ENCODE data around the gene CLIP4.

The CLIP4 gene

DNA sequence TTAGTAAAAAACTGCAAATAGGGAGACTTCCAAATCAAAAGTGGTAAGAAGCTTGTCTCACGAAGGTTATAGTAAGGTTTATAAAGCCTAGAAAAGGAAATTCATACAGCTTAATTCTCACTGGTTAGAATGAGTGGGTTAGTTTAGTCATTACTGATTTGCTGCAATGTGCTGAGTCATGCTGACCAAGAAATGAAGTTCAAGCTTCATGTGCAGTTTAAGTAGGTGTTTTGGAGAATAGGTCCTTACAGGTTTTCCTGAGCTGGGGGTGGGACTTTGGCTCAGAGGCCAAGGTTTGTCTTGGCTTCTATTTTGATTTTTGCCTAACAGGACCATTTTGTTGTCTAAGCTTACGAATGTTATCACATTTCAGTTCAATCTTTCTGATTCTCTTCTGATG, 15.1 kb downstream of the CLIP4 start:
- TF ChIP-seq, protein P1, sequence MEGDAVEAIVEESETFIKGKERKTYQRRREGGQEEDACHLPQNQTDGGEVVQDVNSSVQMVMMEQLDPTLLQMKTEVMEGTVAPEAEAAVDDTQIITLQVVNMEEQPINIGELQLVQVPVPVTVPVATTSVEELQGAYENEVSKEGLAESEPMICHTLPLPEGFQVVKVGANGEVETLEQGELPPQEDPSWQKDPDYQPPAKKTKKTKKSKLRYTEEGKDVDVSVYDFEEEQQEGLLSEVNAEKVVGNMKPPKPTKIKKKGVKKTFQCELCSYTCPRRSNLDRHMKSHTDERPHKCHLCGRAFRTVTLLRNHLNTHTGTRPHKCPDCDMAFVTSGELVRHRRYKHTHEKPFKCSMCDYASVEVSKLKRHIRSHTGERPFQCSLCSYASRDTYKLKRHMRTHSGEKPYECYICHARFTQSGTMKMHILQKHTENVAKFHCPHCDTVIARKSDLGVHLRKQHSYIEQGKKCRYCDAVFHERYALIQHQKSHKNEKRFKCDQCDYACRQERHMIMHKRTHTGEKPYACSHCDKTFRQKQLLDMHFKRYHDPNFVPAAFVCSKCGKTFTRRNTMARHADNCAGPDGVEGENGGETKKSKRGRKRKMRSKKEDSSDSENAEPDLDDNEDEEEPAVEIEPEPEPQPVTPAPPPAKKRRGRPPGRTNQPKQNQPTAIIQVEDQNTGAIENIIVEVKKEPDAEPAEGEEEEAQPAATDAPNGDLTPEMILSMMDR (conservative IDR thresholded peaks at IDR 0.05; ENCODE audit: low read depth, low read length): no peak
- DNase-seq (ENCODE audit: low read depth): no peak
- H3K4me3 ChIP-seq (ENCODE audit: low read length): no peak overlapping the region

DNA sequence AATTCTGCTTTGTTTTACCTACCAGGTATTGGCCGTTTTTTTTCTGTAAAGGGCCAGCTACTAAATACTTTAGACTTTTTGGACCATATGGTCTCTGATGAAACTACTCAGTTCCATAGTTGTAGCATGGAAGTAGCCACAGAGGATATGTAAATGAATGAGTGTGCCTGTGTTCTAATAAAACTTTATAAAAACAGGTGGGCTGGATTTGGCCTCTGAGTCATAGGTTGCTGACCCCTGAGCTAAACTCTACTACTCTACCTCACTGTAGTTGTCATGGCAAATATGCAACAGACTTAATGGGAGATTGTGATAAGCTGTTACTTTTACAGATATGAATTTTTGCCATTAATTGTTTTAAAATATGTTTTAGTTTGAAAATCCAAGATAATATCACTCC, 19.7 kb downstream of the CLIP4 start:
- DNase-seq (ENCODE audit: low read depth): no peak
- TF ChIP-seq, protein P1 (conservative IDR thresholded peaks at IDR 0.05; ENCODE audit: low read depth, low read length): no peak
- H3K4me3 ChIP-seq (ENCODE audit: low read length): no peak overlapping the region

DNA sequence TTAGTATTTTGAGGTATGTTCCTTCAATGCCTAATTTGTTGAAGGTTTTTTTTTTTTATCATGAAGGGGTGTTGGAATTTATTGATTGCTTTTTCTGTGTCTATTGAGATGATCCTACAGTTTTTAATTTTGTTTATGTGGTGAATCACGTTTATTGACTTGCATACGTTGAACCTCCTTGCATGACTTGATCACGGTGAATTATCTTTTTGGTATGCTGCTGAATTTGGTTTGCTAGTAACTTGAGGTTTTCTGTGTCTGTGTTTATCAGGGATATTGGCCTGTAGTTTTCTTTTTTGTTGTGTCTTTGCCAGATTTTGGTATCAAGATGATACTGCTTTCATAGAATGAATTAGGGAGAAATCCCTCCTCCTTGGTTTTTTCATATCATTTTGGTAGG, 23.9 kb downstream of the CLIP4 start:
- DNase-seq (ENCODE audit: low read depth): no peak
- TF ChIP-seq, protein P1 (conservative IDR thresholded peaks at IDR 0.05; ENCODE audit: low read depth, low read length): no peak
- no peak overlapping the region for H3K4me3 ChIP-seq (ENCODE audit: low read length)

DNA sequence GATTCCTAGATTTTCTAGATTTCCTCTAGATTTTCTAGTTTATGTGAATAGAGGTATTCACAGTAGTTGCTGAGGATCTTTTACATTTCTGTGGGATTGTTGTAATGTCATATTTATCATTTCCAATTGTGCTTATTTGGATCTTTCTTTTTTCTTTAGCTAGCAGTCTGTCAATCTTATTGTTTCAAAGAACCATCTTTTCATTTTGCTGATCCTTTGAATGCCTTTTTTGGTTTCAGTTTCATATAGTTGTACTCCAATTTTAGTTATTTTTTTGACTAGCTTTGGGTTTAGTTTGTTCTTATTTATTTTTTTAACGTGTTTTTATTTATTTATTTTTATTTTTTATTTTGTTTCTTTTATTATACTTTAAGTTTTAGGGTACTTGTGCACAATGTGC, 24.5 kb downstream of the CLIP4 start:
- no peak for DNase-seq (ENCODE audit: low read depth)
- TF ChIP-seq, protein P1 (conservative IDR thresholded peaks at IDR 0.05; ENCODE audit: low read depth, low read length): no peak
- H3K4me3 ChIP-seq (ENCODE audit: low read length): no peak overlapping the region

DNA sequence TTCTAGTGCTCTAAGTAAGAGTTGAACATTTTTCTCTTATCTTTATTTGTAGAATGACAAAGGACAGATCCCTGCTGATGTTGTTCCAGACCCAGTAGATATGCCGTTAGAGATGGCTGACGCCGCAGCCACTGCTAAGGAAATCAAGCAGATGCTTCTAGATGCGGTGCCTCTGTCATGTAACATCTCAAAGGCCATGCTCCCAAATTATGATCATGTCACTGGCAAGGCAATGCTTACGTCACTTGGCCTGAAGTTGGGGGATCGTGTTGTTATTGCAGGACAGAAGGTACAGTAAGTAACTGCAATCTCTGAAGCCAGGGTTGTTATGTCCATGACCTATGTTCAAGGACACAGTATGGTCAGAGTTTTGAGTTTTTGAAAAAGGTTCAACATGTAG, 28.4 kb downstream of the CLIP4 start:
- TF ChIP-seq, protein P1 (conservative IDR thresholded peaks at IDR 0.05; ENCODE audit: low read depth, low read length): no peak
- DNase-seq (ENCODE audit: low read depth): no peak
- H3K4me3 ChIP-seq (ENCODE audit: low read length): no peak overlapping the region

DNA sequence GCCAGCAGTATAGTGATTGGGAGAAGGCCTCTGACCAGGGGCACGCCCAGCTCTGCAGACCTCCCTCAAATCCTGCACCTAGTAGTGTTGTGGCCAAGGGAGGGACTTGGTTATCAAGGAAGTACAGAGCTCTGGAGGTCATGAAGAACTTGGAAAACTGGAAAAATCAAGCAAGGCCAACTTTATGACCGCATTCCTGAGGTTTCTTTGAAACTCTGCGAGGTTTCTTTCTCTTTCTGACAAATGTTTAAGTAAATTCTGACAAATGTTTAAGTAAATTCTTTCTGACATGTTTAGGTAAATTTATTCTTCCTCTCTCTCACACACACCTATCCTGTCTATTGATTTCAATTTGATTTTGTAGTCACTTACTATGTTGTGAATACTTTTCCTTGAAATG, 31.0 kb downstream of the CLIP4 start:
- no peak overlapping the region for H3K4me3 ChIP-seq (ENCODE audit: low read length)
- DNase-seq (ENCODE audit: low read depth): no peak
- TF ChIP-seq, protein P1 (conservative IDR thresholded peaks at IDR 0.05; ENCODE audit: low read depth, low read length): no peak

DNA sequence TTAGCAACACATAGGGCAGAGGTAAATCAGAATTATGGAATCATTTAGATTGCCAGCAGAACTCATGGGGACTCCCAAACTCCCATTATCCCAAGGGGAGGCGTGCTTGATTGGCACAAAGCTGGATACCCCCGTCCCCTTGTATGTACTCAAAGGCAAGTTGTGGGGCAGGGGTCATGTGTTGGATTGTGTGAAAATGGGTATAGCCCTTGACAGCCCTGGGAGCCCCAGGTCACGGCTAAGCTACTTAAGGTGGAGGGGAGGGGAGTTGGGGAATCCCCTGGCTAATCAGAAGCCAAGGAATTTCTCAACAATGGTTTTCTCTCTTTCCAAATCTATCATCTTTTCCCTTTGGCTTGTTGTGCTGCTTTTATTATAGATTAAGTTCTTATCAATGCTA, 32.7 kb downstream of the CLIP4 start:
- no peak for DNase-seq (ENCODE audit: low read depth)
- TF ChIP-seq, protein P1 (conservative IDR thresholded peaks at IDR 0.05; ENCODE audit: low read depth, low read length): no peak
- H3K4me3 ChIP-seq (ENCODE audit: low read length): no peak overlapping the region
